Skin of body (tissue), 2 donors: ENCODE results near the gene SPATA32. TPM values are rescaled to one million over a fixed set of nuclear protein-coding genes. Genes with fewer than 3 reads are reported as not detected.
"Not testable (repeated sequence)": the region's sequence is repeated elsewhere in the genome, so short reads cannot be mapped to it uniquely, and the experiment has no call there.

Source experiments
- DNase-seq: peaks from one replicate; lab custom pipeline; 2025; lab: John Stamatoyannopoulos, UW
- total RNA-seq: library from RNA; depleted of rRNA; stranded (reverse); fragments of >200 nt; gene quantifications from one replicate; pipeline ENCODE4 v1.2.3, GENCODE V29; 2014

Gene SPATA32
- total RNA-seq, 1 donor from 2014 or later: not detected

DNA sequence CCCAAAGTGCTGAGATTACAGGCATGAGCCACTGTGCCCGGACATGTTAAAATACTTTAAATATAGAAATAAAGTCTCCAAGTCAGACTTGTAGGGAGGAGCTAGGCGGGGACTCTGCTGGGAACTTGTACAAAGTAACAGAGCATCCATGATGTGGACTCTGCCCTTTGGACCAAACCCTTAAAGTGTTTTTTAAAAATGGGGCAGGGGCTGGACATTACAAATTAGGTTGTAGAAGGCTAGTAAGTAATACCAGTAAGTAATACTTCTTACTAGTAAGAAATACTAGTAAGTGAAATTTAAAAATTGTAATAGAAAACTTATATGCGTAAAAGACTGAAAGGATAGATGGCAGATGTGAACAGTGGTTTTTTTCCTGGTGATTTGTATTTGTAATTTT lies 9.7 kb upstream of the SPATA32 start:
- DNase-seq: no peak

- no peak for DNase-seq
Measured at GRCh38 chr17:45270828-45271418, 9.0 kb upstream of the SPATA32 start.

DNA sequence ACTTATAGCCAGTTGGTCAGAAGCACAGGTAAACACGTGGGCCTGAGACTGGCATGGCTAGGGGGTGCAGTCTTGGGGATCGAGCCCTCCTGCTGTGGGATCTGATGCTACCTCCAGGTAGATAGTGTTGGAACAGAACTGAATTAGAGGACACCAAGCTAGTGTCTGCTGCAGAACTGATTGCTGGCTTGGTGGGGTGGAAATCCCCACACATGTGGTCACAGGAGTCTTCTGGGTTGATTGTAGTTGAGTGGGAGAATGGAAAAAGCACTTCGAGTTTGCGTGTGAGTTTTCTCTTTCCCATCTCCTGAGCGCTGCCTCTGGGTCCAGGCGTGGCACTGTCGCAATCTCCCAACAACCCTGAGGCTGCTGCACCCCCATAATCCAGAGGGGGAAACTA lies 8.0 kb upstream of the SPATA32 start:
- DNase-seq: no peak

GRCh38 chr17:45267436-45268055 lies 5.7 kb upstream of the SPATA32 start:
- DNase-seq: no peak

DNA sequence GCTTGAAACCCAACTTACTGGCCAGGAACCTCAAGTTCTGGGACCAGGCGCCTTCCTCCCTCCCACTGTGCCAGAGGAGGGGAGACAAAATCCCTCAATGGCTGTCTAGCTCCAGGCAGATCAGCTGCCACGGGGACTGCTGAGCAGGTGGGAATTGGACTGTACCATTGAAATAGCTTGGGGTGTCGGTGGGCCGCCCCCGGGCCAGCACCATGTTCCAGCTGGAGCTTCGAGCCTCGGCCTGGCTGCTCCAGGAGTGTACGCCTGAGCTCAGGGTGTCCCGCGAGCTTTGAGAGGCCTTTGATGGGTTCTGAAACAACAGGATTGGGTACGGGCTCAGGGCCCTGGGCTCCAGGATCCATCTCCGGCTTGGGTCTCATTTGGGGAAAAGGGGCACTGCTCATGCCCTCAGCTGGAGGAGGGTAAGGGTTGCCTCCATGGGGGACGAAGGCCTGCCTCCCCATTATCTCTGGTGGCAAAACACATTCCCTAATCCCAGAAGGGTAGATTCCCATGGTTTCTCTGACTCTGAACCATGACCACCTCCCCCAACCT lies 4.6 kb upstream of the SPATA32 start:
- DNase-seq: no peak

- DNase-seq: no peak
Measured at GRCh38 chr17:45265821-45266220, 3.9 kb upstream of the SPATA32 start.

- DNase-seq: no peak
Measured at GRCh38 chr17:45264988-45265387, 3.1 kb upstream of the SPATA32 start.

- DNase-seq: no peak
Measured at GRCh38 chr17:45264430-45264829, 2.5 kb upstream of the SPATA32 start.

DNA sequence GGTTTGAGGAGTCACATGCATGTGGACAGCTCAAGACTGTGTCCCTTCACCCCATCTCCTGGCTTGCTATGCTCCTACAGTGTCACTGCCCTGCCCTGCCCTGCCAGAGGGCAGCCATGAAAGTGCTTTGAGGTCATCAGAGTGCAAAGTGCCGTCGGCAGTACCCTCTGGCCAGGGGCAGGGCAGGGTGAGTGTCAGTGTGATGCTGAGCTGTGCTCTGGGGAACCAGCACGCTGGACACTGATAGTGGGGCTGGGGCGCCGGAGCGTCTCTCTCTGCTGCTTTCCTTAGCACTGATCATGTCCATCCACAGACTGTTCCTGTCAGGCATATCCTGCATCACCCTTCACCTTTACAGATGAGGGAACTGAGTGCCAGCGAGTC lies 1.6 kb upstream of the SPATA32 start:
- DNase-seq: no peak

GRCh38 chr17:45262516-45263476 lies 902 bp upstream of the SPATA32 start:
- no peak for DNase-seq

GRCh38 chr17:45260204-45260783 lies 1.6 kb downstream of the SPATA32 start:
- no peak for DNase-seq

- no peak for DNase-seq
Measured at GRCh38 chr17:45258981-45259380, 2.9 kb downstream of the SPATA32 start.

- DNase-seq: no peak
Measured at GRCh38 chr17:45257115-45257514, 4.8 kb downstream of the SPATA32 start.

GRCh38 chr17:45256114-45256966 lies 5.6 kb downstream of the SPATA32 start:
- DNase-seq: no peak

DNA sequence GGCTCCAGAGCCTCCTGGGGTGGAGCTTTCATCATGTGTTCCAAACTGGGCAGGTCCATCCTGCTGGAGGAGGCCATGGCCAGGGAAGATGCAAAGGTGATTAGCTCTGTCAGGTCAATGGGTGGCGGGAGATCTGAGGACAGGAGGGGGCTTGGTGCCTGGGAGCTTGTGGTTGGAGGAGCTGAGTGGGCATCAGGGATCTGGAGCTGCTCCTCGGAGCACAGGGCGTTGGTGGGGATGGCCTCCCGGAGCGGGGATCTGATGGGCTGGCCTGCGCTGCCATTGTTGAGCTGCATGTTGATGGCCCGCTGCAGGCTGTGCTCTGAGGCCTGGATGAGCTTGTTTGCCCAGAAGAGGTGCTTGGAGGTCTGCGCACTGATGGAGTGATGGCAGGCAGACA lies 6.5 kb downstream of the SPATA32 start:
- DNase-seq: no peak

GRCh38 chr17:45253879-45254278 lies 8.0 kb downstream of the SPATA32 start:
- DNase-seq: no peak

DNA sequence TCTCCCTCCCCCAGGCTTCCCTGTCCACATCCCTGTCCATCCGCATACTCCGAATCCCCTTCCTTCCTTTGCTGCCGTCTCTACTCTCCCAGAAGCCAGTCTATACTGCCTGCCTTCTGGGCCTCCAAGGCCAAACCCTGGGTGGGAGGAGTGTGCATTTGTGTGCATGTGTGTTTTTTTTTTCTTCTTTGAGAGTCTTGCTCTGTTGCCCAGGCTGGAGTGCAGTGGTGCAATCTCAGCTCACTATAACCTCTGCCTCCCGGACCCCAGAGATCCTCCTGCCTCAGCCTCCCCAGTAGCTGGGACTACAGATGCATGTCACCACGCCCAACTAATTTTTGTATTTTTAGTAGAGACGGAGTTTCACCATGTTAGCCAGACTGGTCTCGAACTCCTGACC lies 8.7 kb downstream of the SPATA32 start:
- DNase-seq: not testable (repeated sequence)

- DNase-seq: no peak
Measured at GRCh38 chr17:45251931-45252330, 10.0 kb downstream of the SPATA32 start.

GRCh38 chr17:45248132-45248957 lies 13.5 kb downstream of the SPATA32 start:
- no peak for DNase-seq
